WTC11 (cell line): Measurements from ENCODE around the gene OPCML. TPM values are rescaled to one million over a fixed set of nuclear protein-coding genes. Genes with fewer than 3 reads are reported as not detected.

Experiments used
- ATAC-seq: fragments of 200-7000 bp; cut with Tn5 transposase; 2 replicates; pipeline ENCODE4 v1.10.0; 2021; ENCODE audit warnings: mild to moderate bottlenecking, moderate library complexity
- CTCF ChIA-PET: fragments of 300-600 bp; sonication (Branson Sonifier 250); formaldehyde crosslinking; loops from one replicate; lab custom pipeline; 2021; ENCODE audit warnings: antibody characterized with exemption; lab: Charles Lee
- POLR2A ChIA-PET: fragments of 350-600 bp; sonication (Branson Sonifier 250); formaldehyde crosslinking; loops from one replicate; lab custom pipeline; 2021; ENCODE audit warnings: antibody characterized with exemption; lab: Charles Lee
- DNase-seq: peaks from one replicate; pipeline ENCODE4 v3.0.0; 2021; ENCODE audit warnings: low spot score
- H3K27ac Mint-ChIP-seq: 2 replicates; pipeline ENCODE4 v1.8.0; 2021; ENCODE audit warnings: mixed read lengths
- H3K27me3 Mint-ChIP-seq: 2 replicates; pipeline ENCODE4 v1.8.0; 2021; ENCODE audit warnings: low read depth, mild to moderate bottlenecking, moderate library complexity, mixed read lengths
- H3K36me3 Mint-ChIP-seq: 2 replicates; pipeline ENCODE4 v1.8.0; 2021; ENCODE audit warnings: mixed read lengths
- H3K4me1 Mint-ChIP-seq: 2 replicates; pipeline ENCODE4 v1.8.0; 2022; ENCODE audit warnings: mixed read lengths
- H3K4me3 Mint-ChIP-seq: 2 replicates; pipeline ENCODE4 v1.8.0; 2021; ENCODE audit warnings: mild to moderate bottlenecking, moderate library complexity, mixed read lengths
- H3K9me3 Mint-ChIP-seq: 2 replicates; pipeline ENCODE4 v1.8.0; 2021; ENCODE audit warnings: mixed read lengths
- CBFB ChIP-seq: sonication (generic); formaldehyde crosslinking; IDR thresholded peaks from 2 replicates; pipeline ENCODE4 v1.8.1; 2022; ENCODE audit warnings: mild to moderate bottlenecking, low read depth, missing genetic modification reagents
- CREM ChIP-seq: sonication (generic); formaldehyde crosslinking; IDR thresholded peaks from 2 replicates; pipeline ENCODE4 v1.8.1; 2022; ENCODE audit warnings: mild to moderate bottlenecking, missing genetic modification reagents, moderate library complexity
- ETV6 ChIP-seq: sonication (generic); formaldehyde crosslinking; IDR thresholded peaks from 2 replicates; pipeline ENCODE4 v1.8.1; 2022; ENCODE audit warnings: mild to moderate bottlenecking, missing genetic modification reagents
- FOXP1 ChIP-seq: sonication (generic); formaldehyde crosslinking; IDR thresholded peaks from 2 replicates; pipeline ENCODE4 v1.8.0; 2022; ENCODE audit warnings: missing genetic modification reagents, mild to moderate bottlenecking, moderate library complexity, borderline replicate concordance
- GABPB1 ChIP-seq: sonication (generic); formaldehyde crosslinking; IDR thresholded peaks from 2 replicates; pipeline ENCODE4 v1.8.1; 2023; ENCODE audit warnings: mild to moderate bottlenecking, missing genetic modification reagents
- GRHL2 ChIP-seq: fragments of 250-450 bp; sonication (Bioruptor Pico); IDR thresholded peaks from 2 replicates; pipeline ENCODE4 v1.8.0; 2022; ENCODE audit warnings: mild to moderate bottlenecking, moderate library complexity; ENCODE audit not compliant: insufficient replicate concordance, severe bottlenecking
- GTF2I ChIP-seq: fragments of 250-450 bp; sonication (Bioruptor Pico); conservative IDR thresholded peaks from 2 replicates; pipeline ENCODE4 v1.4.0; 2021; ENCODE audit warnings: mild to moderate bottlenecking
- JAZF1 ChIP-seq: fragments of 250-450 bp; sonication (Bioruptor Pico); IDR thresholded peaks from 2 replicates; pipeline ENCODE4 v1.9.0; 2021; ENCODE audit warnings: moderate library complexity, mild to moderate bottlenecking, inconsistent platforms
- JUN ChIP-seq: sonication (generic); formaldehyde crosslinking; IDR thresholded peaks from 2 replicates; pipeline ENCODE4 v1.8.0; 2023; ENCODE audit warnings: mild to moderate bottlenecking, missing genetic modification reagents
- NFATC4 ChIP-seq: fragments of 250-450 bp; sonication (Bioruptor Pico); IDR thresholded peaks from 2 replicates; pipeline ENCODE4 v1.9.0; 2021; ENCODE audit warnings: mild to moderate bottlenecking
- NFE2L1 ChIP-seq: sonication (generic); formaldehyde crosslinking; IDR thresholded peaks from 2 replicates; pipeline ENCODE4 v1.8.1; 2023; ENCODE audit warnings: missing genetic modification reagents
- OVOL2 ChIP-seq: fragments of 250-450 bp; sonication (Bioruptor Pico); IDR thresholded peaks from 2 replicates; pipeline ENCODE4 v1.9.0; 2021; ENCODE audit warnings: mild to moderate bottlenecking, borderline replicate concordance
- RORB ChIP-seq: fragments of 250-450 bp; sonication (Bioruptor Pico); IDR thresholded peaks from 2 replicates; pipeline ENCODE4 v1.9.0; 2021; ENCODE audit warnings: mild to moderate bottlenecking
- USF2 ChIP-seq: sonication (generic); formaldehyde crosslinking; IDR thresholded peaks from 2 replicates; pipeline ENCODE4 v1.8.1; 2023; ENCODE audit warnings: mild to moderate bottlenecking, missing genetic modification reagents, moderate library complexity
- ZBTB43 ChIP-seq: sonication (generic); formaldehyde crosslinking; IDR thresholded peaks from 2 replicates; pipeline ENCODE4 v1.8.1; 2023; ENCODE audit warnings: mild to moderate bottlenecking, missing genetic modification reagents
- ZNF219 ChIP-seq: sonication (generic); formaldehyde crosslinking; IDR thresholded peaks from 2 replicates; pipeline ENCODE4 v1.8.0; 2023; ENCODE audit warnings: missing genetic modification reagents, mild to moderate bottlenecking, borderline replicate concordance
- ZNF232 ChIP-seq: sonication (generic); formaldehyde crosslinking; IDR thresholded peaks from 2 replicates; pipeline ENCODE4 v1.8.0; 2022; ENCODE audit warnings: mild to moderate bottlenecking, missing genetic modification reagents
- ZNF317 ChIP-seq: sonication (generic); formaldehyde crosslinking; IDR thresholded peaks from 2 replicates; pipeline ENCODE4 v1.8.1; 2023; ENCODE audit warnings: low read depth, mild to moderate bottlenecking, moderate library complexity, missing genetic modification reagents, borderline replicate concordance
- ZNF425 ChIP-seq: fragments of 250-450 bp; sonication (Bioruptor Pico); conservative IDR thresholded peaks from 2 replicates; pipeline ENCODE4 v1.9.0; 2021; ENCODE audit warnings: mild to moderate bottlenecking
- ZNF671 ChIP-seq: fragments of 250-450 bp; sonication (Bioruptor Pico); IDR thresholded peaks from 2 replicates; pipeline ENCODE4 v1.8.0; 2021; ENCODE audit warnings: mild to moderate bottlenecking
- total RNA-seq: library from RNA; stranded (reverse); gene quantifications from 3 replicates; pipeline ENCODE4 v1.2.3, GENCODE V29; 2021
- TF ChIP-seq, protein P1 (sequence below): fragments of 250-450 bp; sonication (Bioruptor Pico); IDR thresholded peaks from 2 replicates; pipeline ENCODE4 v1.9.0; 2021; ENCODE audit warnings: mild to moderate bottlenecking
- TF ChIP-seq, protein P2 (sequence below): fragments of 250-450 bp; sonication (Bioruptor Pico); IDR thresholded peaks from 2 replicates; pipeline ENCODE4 v1.9.0; 2021; ENCODE audit warnings: moderate library complexity, mild to moderate bottlenecking, inconsistent platforms, borderline replicate concordance

Gene OPCML
- total RNA-seq, 1 experiment from 2014 or later = 1.5 TPM

DNA sequence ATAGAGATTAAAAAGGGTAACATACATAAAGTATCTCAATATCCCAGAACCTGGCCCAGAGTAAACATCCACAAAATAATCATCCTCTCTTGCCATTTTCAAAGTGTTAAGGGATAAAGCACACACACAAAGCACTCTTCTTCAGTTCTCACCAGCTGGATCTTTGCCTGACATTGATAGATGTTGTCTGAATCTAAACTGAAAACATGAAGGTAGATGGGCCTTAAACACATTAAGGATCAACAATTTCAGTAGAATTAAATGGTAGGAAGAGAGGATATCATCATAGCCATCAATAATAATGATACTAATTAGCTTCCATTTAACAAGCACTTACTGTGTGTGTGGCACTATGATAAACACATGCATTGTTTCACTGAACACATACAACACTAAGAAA is 261.1 kb downstream of the OPCML start (continued):
- TF ChIP-seq, protein P1, sequence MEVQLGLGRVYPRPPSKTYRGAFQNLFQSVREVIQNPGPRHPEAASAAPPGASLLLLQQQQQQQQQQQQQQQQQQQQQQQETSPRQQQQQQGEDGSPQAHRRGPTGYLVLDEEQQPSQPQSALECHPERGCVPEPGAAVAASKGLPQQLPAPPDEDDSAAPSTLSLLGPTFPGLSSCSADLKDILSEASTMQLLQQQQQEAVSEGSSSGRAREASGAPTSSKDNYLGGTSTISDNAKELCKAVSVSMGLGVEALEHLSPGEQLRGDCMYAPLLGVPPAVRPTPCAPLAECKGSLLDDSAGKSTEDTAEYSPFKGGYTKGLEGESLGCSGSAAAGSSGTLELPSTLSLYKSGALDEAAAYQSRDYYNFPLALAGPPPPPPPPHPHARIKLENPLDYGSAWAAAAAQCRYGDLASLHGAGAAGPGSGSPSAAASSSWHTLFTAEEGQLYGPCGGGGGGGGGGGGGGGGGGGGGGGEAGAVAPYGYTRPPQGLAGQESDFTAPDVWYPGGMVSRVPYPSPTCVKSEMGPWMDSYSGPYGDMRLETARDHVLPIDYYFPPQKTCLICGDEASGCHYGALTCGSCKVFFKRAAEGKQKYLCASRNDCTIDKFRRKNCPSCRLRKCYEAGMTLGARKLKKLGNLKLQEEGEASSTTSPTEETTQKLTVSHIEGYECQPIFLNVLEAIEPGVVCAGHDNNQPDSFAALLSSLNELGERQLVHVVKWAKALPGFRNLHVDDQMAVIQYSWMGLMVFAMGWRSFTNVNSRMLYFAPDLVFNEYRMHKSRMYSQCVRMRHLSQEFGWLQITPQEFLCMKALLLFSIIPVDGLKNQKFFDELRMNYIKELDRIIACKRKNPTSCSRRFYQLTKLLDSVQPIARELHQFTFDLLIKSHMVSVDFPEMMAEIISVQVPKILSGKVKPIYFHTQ (CRISPR knock-in tag) = no peak
- no peak for TF ChIP-seq RORB

DNA sequence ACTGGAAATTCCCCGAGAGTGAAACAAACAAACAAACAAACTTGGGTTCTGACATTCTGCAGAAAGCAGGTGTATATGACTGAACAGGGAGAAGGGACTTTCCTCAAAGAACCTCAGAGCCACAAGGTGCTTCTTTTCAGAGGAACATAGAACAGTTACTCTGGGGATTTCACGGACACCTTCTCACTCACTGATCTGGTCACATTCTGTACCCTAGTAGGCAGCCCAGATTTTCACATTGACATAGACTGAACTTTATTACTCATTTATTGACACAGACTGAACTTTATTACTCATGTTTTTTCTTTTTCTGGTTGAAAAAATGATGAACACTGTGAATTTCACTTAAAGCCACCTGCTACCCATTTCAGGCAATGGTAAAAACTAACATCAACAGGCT is 263.0 kb downstream of the OPCML start:
- Mint-ChIP-seq H3K36me3 (0 out of 2 replicates have a peak, but pooled peaks cover 3% of the 10 kb centered on the region), H3K27me3 (no peaks in the 10 kb centered on the region)
- POLR2A ChIA-PET = no interaction called here
- TF ChIP-seq NFE2L1 (no peak), ZNF317 (CRISPR knock-in tag) (no peak), NFATC4 (CRISPR knock-in tag) (no peak), ZNF425 (CRISPR knock-in tag) (no peak), ZNF671 (no peak)
- TF ChIP-seq, all 79 proteins: peak for 0
- CTCF ChIA-PET = no interaction called here
- peaks cover 7% of the 10 kb centered on the region for H3K9me3 Mint-ChIP-seq
- no peak for DNase-seq
- peaks cover 2% of the 10 kb centered on the region; the same call in 1 of the 2 replicates for H3K4me1 Mint-ChIP-seq
- no peak overlapping the region for H3K4me3 Mint-ChIP-seq
- no peak overlapping the region for H3K27ac Mint-ChIP-seq
- no peak for ATAC-seq

GRCh38 chr11:133266986-133267385 is 265.3 kb downstream of the OPCML start:
- CTCF ChIA-PET = no interaction called here
- H3K9me3 Mint-ChIP-seq = peaks cover 7% of the 10 kb centered on the region
- POLR2A ChIA-PET = no interaction called here
- no peaks in the 10 kb centered on the region for H3K27me3 Mint-ChIP-seq
- no peak for DNase-seq
- H3K36me3 Mint-ChIP-seq = 0 out of 2 replicates have a peak, but pooled peaks cover 3% of the 10 kb centered on the region
- ATAC-seq = no peak
- no peak overlapping the region for H3K4me3 Mint-ChIP-seq
- H3K27ac Mint-ChIP-seq = no peak overlapping the region
- H3K4me1 Mint-ChIP-seq = no peaks in the 10 kb centered on the region
- no peak for TF ChIP-seq ZNF219 (CRISPR knock-in tag)
- TF ChIP-seq GTF2I (CRISPR knock-in tag) = no peak
- no peak for TF ChIP-seq JUN (CRISPR knock-in tag)
- TF ChIP-seq ZNF232 (CRISPR knock-in tag) = no peak
- TF ChIP-seq FOXP1 (CRISPR knock-in tag) = no peak
- no peak for TF ChIP-seq GABPB1 (CRISPR knock-in tag)
- TF ChIP-seq CBFB (CRISPR knock-in tag) = no peak
- TF ChIP-seq OVOL2 (CRISPR knock-in tag) = no peak
- no peak for TF ChIP-seq JAZF1 (CRISPR knock-in tag)
- no peak for TF ChIP-seq CREM
- TF ChIP-seq USF2 (CRISPR knock-in tag) = no peak
- no peak for TF ChIP-seq ETV6
- no peak for TF ChIP-seq ZBTB43
- TF ChIP-seq, protein P2, sequence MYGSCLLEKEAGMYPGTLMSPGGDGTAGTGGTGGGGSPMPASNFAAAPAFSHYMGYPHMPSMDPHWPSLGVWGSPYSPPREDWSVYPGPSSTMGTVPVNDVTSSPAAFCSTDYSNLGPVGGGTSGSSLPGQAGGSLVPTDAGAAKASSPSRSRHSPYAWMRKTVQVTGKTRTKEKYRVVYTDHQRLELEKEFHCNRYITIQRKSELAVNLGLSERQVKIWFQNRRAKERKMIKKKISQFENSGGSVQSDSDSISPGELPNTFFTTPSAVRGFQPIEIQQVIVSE (CRISPR knock-in tag) = no peak
- no peak for TF ChIP-seq GRHL2 (CRISPR knock-in tag)
